Right cardiac atrium (tissue), 5 donors: ENCODE data around the gene IGFBP7. TPM values are rescaled to one million over a fixed set of nuclear protein-coding genes. Genes with fewer than 3 reads are reported as not detected.

ENCODE experiments used
- ATAC-seq, 2 donors: fragments of 200-7000 bp; cut with Tn5 transposase; one replicate each; pipeline versions ENCODE4 v1.8.0 to v1.9.1; 2020; ENCODE audit warnings: moderate library complexity in 2 of 2, mild to moderate bottlenecking in 1 of 2
- DNase-seq, 3 donors: peaks; one replicate each; pipeline ENCODE4 v3.0.0-alpha.2; 2020
- H3K27ac ChIP-seq: one replicate; pipeline ENCODE4 v1.5.1; 2013; ENCODE audit warnings: mild to moderate bottlenecking, low read length, control low read depth, moderate library complexity
- H3K27me3 ChIP-seq: one replicate; pipeline ENCODE4 v1.6.1; 2013; ENCODE audit not compliant: control insufficient read depth, insufficient read depth
- H3K4me1 ChIP-seq: one replicate; pipeline ENCODE4 v1.6.1; 2013; ENCODE audit warnings: low read length; ENCODE audit not compliant: control insufficient read depth, insufficient read depth
- H3K4me3 ChIP-seq: one replicate; pipeline ENCODE4 v1.5.1; 2013; ENCODE audit warnings: low read length, control low read depth
- H3K9me3 ChIP-seq: one replicate; pipeline ENCODE4 v1.6.1; 2013; ENCODE audit warnings: low read length; ENCODE audit not compliant: control insufficient read depth
- WGBS: extraction: QIAGEN DNeasy Blood & Tissue Kit; methylation state at CpG from one replicate; pipeline ENCODE4 v1.1.7; 2013; 5-methylcytosine and 5-hydroxymethylcytosine counted together
- intact Hi-C, 4 donors: fragments of 100-400 bp; cut with DNase I; formaldehyde crosslinking; loops; one replicate each; pipeline versions ENCODE4 v1.11.0 to v1.14.0; 2022 to 2023
- polyA plus RNA-seq: library from polyadenylated mRNA; stranded (reverse); fragments of 200-250 nt; gene quantifications from one replicate; pipeline ENCODE4 v1.2.3, GENCODE V29; 2013
- total RNA-seq, 4 donors: library from RNA; stranded (reverse); fragmentation: NEBNext Ultra II Directional; extraction: Animal tissue kit (Norgen Biotek cat#: 25700); gene quantifications; one replicate each; pipeline ENCODE4 v1.2.1, GENCODE V29; 2021
- donor health status: healthy with polysubstance abuse.
- donor health status: DM: no; HTN: yes; CAD: no.
- donor health status: DM: no; HTN: no; CAD: no.
- donor health status: DM: no; HTN: yes; CAD: no; lungs with severe emphysema.
- donor health status: DM: yes; HTN: yes; CAD: no.

The IGFBP7 gene
- total and polyA plus RNA-seq, 5 donors = 809 to 983 (median 852) TPM

GRCh38 chr4:57097711-57098110 lies 12.5 kb downstream of the IGFBP7 start:
- Histone ChIP-seq H3K4me1 (peaks cover 22% of the 10 kb centered on the region), H3K4me3 (no peak overlapping the region), H3K27ac (peak overlapping the region; percentile 74), H3K9me3 (no peaks in the 10 kb centered on the region), H3K27me3 (no peaks in the 10 kb centered on the region)
- intact Hi-C loops = no loop called here
- WGBS = 68% methylated on average over 2 of the region's 2 CpGs
- ATAC-seq = no peak
- no peak for DNase-seq

- peaks cover 21% of the 10 kb centered on the region for H3K4me1 ChIP-seq
- no peak overlapping the region for H3K27ac ChIP-seq
- WGBS = 35% methylated on average over 5 of the region's 5 CpGs
These were observed 14.2 kb downstream of the IGFBP7 start for GRCh38 chr4:57095956-57096355.

GRCh38 chr4:57095245-57095644 lies 14.9 kb downstream of the IGFBP7 start:
- no peaks in the 10 kb centered on the region for H3K27me3 ChIP-seq
- DNase-seq (no peak), ATAC-seq (no peak)
- 84% methylated on average over 2 of the region's 2 CpGs for WGBS
- H3K4me3 ChIP-seq = no peak overlapping the region
- no peak overlapping the region for H3K27ac ChIP-seq
- intact Hi-C loops = no loop called here
- peaks cover 25% of the 10 kb centered on the region for H3K4me1 ChIP-seq
- H3K9me3 ChIP-seq = no peaks in the 10 kb centered on the region

More at GRCh38 chr4:57095956-57096355, 14.2 kb downstream of the IGFBP7 start:
- H3K9me3 ChIP-seq = no peaks in the 10 kb centered on the region
- no peaks in the 10 kb centered on the region for H3K27me3 ChIP-seq
- ATAC-seq (no peak), DNase-seq (no peak)
- intact Hi-C loops = no loop called here
- H3K4me3 ChIP-seq = no peak overlapping the region

DNA sequence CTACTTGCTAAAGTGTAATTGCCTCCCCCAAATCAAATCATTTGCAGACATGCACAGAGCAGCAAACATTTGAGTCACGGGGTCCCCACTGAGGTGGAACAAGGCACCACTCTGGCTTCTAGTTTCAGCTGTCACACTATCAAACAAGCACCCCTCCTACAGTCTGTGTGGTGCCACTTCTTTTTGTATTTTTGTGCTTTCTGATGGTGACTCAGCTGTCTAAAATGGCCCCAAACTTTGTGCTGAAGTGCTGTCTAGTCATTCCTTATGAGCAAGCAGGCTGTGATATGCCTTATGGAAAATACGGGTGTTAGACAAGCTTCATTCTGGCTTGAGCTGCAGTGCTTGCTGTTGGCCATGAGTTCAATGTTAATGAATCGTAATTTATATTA lies 15.4 kb downstream of the IGFBP7 start:
- ATAC-seq = peak in 1 of 2 donors; percentile 8
- WGBS = 72% methylated on average over 3 of the region's 3 CpGs
- peaks cover 25% of the 10 kb centered on the region for H3K4me1 ChIP-seq
- no peaks in the 10 kb centered on the region for H3K27me3 ChIP-seq
- no peak for DNase-seq
- peak overlapping the region; percentile 10 for H3K27ac ChIP-seq
- no peak overlapping the region for H3K4me3 ChIP-seq
- no peaks in the 10 kb centered on the region for H3K9me3 ChIP-seq
- intact Hi-C loops = no loop called here

DNA sequence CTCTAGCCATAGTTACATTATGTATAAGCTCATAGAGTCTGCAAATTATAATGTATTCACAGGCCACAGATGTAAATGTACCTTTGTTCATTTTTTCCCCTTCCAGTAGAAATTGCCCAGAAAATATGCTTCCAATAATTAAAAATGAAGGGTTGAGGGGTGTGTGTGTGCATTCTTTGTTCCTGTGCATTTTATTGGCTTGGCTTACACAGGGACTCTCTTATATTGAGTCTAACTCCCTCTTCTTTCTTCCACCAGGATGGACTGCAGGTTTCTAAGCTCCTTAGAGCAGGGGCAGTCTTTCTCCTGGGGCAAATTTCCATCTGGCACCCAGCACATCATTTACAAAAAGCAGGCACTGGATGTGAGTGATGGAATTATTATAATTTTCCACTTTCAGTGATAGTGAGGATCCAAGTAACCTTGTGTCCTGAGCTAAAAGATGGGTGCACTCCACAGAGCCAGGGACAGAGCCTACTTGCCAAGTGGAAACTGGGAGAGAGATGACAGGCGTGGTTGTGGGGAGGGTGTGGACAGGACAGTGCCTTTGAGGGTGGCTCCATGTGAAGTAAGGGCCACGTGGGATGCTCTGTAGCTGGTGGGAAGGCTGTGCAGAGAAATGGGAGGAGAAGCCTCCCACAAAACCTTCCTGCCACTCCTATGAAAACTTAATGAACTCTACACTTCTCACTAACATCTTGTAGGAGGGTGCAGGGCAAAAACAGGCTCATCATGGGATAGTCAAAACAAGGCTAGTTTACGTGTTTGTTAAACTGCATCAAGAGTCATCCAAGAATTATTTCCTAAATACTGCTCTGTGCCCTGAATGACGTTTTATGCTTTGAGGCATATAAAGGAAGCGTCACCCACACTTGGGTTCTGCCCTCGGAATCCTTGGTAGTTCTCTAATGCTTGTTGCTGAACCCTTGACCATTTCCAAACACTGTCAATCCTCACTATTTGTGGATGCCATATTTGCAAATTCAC lies 16.0 kb downstream of the IGFBP7 start:
- no peaks in the 10 kb centered on the region for H3K9me3 ChIP-seq
- DNase-seq = peak; percentile 55 to 84 (median 63)
- 46% methylated on average over 6 of the region's 6 CpGs for WGBS
- H3K27me3 ChIP-seq = no peaks in the 10 kb centered on the region
- intact Hi-C loops = no loop called here
- ATAC-seq = peak; percentile 89 to 93
- peak overlapping the region; percentile 68 for H3K27ac ChIP-seq
- peaks cover 23% of the 10 kb centered on the region for H3K4me1 ChIP-seq
- no peak overlapping the region for H3K4me3 ChIP-seq

GRCh38 chr4:57091657-57092162 lies 18.5 kb downstream of the IGFBP7 start:
- Histone ChIP-seq H3K4me3 (no peak overlapping the region), H3K4me1 (peaks cover 13% of the 10 kb centered on the region), H3K27ac (peak overlapping the region; percentile 17), H3K27me3 (no peaks in the 10 kb centered on the region), H3K9me3 (no peaks in the 10 kb centered on the region)
- DNase-seq (no peak), ATAC-seq (no peak)
- intact Hi-C loops = no loop called here
- WGBS = 25% methylated on average over 3 of the region's 3 CpGs

GRCh38 chr4:57090079-57090478 lies 20.1 kb downstream of the IGFBP7 start:
- H3K4me1 ChIP-seq = peaks cover 9% of the 10 kb centered on the region
- 55% methylated on average over 3 of the region's 3 CpGs for WGBS
- ATAC-seq = no peak
- no peak overlapping the region for H3K27ac ChIP-seq
- no peaks in the 10 kb centered on the region for H3K27me3 ChIP-seq
- DNase-seq = no peak
- no peaks in the 10 kb centered on the region for H3K9me3 ChIP-seq
- intact Hi-C loops = no loop called here
- H3K4me3 ChIP-seq = no peak overlapping the region

- no peaks in the 10 kb centered on the region for H3K9me3 ChIP-seq
- no peak for ATAC-seq
- no peak overlapping the region for H3K4me3 ChIP-seq
- no peak for DNase-seq
- H3K27ac ChIP-seq = no peak overlapping the region
- WGBS = 87% methylated on average over 2 of the region's 2 CpGs
- intact Hi-C loops = no loop called here
- H3K4me1 ChIP-seq = peaks cover 5% of the 10 kb centered on the region
- no peaks in the 10 kb centered on the region for H3K27me3 ChIP-seq
These were observed 20.6 kb downstream of the IGFBP7 start for GRCh38 chr4:57089549-57089948.

DNA sequence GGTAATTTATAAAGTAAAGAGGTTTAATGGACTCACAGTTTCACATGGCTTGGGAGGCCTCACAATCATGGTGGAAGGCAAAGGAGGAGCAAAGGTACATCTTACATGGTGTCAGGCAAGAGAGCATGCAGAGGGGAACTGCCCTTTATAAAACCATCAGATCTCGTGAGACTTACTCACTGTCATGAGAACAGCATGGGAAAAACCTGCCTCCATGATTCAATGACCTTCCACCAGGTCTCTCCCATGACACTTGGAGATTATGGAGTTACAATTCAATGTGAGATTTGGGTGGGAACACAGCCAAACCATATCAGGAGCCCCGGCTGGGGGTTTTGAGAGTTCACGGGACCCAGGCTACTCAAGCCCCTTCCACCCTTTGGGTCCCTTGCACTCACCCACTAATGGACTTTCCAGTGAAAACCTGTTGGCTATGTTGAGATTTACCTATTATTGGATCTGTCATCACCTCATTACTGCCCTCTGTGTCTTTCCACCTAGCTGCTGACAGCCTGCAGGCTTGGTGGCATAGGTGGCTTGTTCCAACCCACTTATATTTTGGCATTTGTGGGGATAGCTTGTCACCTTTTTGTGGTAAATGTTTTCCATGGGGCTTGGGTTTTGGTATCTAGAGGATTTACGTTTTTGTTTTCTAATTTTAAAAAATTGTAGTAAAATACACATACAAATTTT lies 24.0 kb downstream of the IGFBP7 start:
- Histone ChIP-seq H3K27me3 (no peaks in the 10 kb centered on the region), H3K4me1 (peaks cover 5% of the 10 kb centered on the region), H3K9me3 (no peaks in the 10 kb centered on the region), H3K4me3 (no peak overlapping the region), H3K27ac (no peak overlapping the region)
- intact Hi-C loops = no loop called here
- ATAC-seq = no peak
- DNase-seq = no peak
- WGBS = 52% methylated on average over 4 of the region's 4 CpGs

DNA sequence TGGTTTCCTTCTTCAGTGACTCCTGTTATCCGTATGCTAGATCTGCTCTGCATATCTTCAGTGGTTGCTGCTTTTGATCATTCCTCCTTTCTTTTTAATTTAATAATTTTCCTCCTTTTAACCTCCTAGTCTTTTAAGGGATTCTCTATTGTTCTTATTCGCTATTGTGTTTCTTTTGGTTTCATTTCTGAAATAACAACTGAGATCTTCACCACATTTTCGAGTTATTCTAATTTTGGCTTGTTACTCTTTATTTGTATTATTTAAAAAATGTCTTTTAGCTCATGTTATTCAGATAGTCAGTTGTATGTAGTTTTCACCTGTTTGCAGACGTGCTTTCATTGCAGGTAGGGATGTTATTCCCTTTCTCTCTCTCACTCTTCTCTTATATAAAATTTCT lies 24.9 kb downstream of the IGFBP7 start:
- ATAC-seq (no peak), DNase-seq (no peak)
- intact Hi-C loops = no loop called here
- Histone ChIP-seq H3K4me3 (no peak overlapping the region), H3K9me3 (no peaks in the 10 kb centered on the region), H3K27me3 (no peaks in the 10 kb centered on the region), H3K27ac (no peak overlapping the region), H3K4me1 (peaks cover 7% of the 10 kb centered on the region)
- WGBS = 87% methylated on average over 4 of the region's 4 CpGs

GRCh38 chr4:57084360-57084759 lies 25.8 kb downstream of the IGFBP7 start:
- peaks cover 7% of the 10 kb centered on the region for H3K4me1 ChIP-seq
- intact Hi-C loops = no loop called here

More at GRCh38 chr4:57084360-57084759, 25.8 kb downstream of the IGFBP7 start:
- DNase-seq (no peak), ATAC-seq (no peak)
- H3K27ac ChIP-seq = no peak overlapping the region
- H3K4me3 ChIP-seq = no peak overlapping the region
- no peaks in the 10 kb centered on the region for H3K27me3 ChIP-seq
- WGBS = 80% methylated on average over 2 of the region's 2 CpGs
- no peaks in the 10 kb centered on the region for H3K9me3 ChIP-seq
